ENCODE measurements around the gene ASB4.

Gene ASB4

GRCh38 chr7:95491201-95491600 lies 5.5 kb downstream of the ASB4 start:
- no peak for TF ChIP-seq HDGF (IDR thresholded peaks at IDR 0.05; ENCODE audit: borderline replicate concordance)
- TF ChIP-seq NFRKB (IDR thresholded peaks at IDR 0.05): no peak
- TF ChIP-seq TARDBP (IDR thresholded peaks at IDR 0.05): no peak
- TF ChIP-seq SUZ12 (IDR thresholded peaks at IDR 0.05): no peak
- no peak for TF ChIP-seq FOXA1 (IDR thresholded peaks at IDR 0.05)
- TF ChIP-seq BHLHE40 (IDR thresholded peaks at IDR 0.05; ENCODE audit: borderline replicate concordance): no peak
- no peak for TF ChIP-seq PKNOX1 (IDR thresholded peaks at IDR 0.05)
- TF ChIP-seq L3MBTL2 (conservative IDR thresholded peaks at IDR 0.05): no peak
- DNase-seq (ENCODE audit: extremely low spot score): no peak
- POLR2A ChIA-PET: no interaction called here
- CTCF ChIA-PET: interaction anchor here (1.4 to 2.4 kb wide), 2 partner anchors 21 to 197 kb away, joined by 6 to 9 read pairs; no protein-coding TSS in a partner anchor

GRCh38 chr7:95491634-95492314 lies 6.0 kb downstream of the ASB4 start:
- POLR2A ChIA-PET: no interaction called here
- CTCF ChIA-PET: interaction anchor here (1.4 kb wide), 1 partner anchor 20 kb away, joined by 6 read pairs; no protein-coding TSS in a partner anchor
- DNase-seq (ENCODE audit: extremely low spot score): no peak
- TF ChIP-seq SUZ12 (IDR thresholded peaks at IDR 0.05): no peak
- no peak for TF ChIP-seq SP1 (IDR thresholded peaks at IDR 0.05)

GRCh38 chr7:95493247-95493646 lies 7.5 kb downstream of the ASB4 start:
- ChIA-PET CTCF (interaction anchor here (0.6 to 0.8 kb wide), 2 partner anchors 50 to 185 kb away, joined by 3 read pairs; no protein-coding TSS in a partner anchor), POLR2A (no interaction called here)
- no peak for TF ChIP-seq ELF4 (IDR thresholded peaks at IDR 0.05)
- TF ChIP-seq L3MBTL2 (conservative IDR thresholded peaks at IDR 0.05): no peak
- no peak for TF ChIP-seq PKNOX1 (IDR thresholded peaks at IDR 0.05)
- TF ChIP-seq FOXM1 (IDR thresholded peaks at IDR 0.05; ENCODE audit: borderline replicate concordance): no peak
- TF ChIP-seq FOXK2 (IDR thresholded peaks at IDR 0.05): no peak
- no peak for TF ChIP-seq SUZ12 (IDR thresholded peaks at IDR 0.05)
- no peak for TF ChIP-seq FOXA1 (IDR thresholded peaks at IDR 0.05)
- no peak for TF ChIP-seq HDGF (IDR thresholded peaks at IDR 0.05; ENCODE audit: borderline replicate concordance)
- no peak for TF ChIP-seq BHLHE40 (IDR thresholded peaks at IDR 0.05; ENCODE audit: borderline replicate concordance)
- TF ChIP-seq ARNT (IDR thresholded peaks at IDR 0.05): no peak
- no peak for TF ChIP-seq SP1 (IDR thresholded peaks at IDR 0.05)
- no peak for TF ChIP-seq TARDBP (IDR thresholded peaks at IDR 0.05)
- DNase-seq (ENCODE audit: extremely low spot score): no peak

GRCh38 chr7:95493844-95494243 lies 8.1 kb downstream of the ASB4 start:
- ChIA-PET POLR2A (no interaction called here), CTCF (interaction anchor here (0.6 to 0.8 kb wide), 2 partner anchors 50 to 185 kb away, joined by 3 read pairs; no protein-coding TSS in a partner anchor)
- TF ChIP-seq FOXA1 (IDR thresholded peaks at IDR 0.05) (no peak), L3MBTL2 (conservative IDR thresholded peaks at IDR 0.05) (no peak), ARNT (IDR thresholded peaks at IDR 0.05) (no peak), ELF4 (IDR thresholded peaks at IDR 0.05) (no peak), BHLHE40 (IDR thresholded peaks at IDR 0.05; ENCODE audit: borderline replicate concordance) (no peak)
- DNase-seq (ENCODE audit: extremely low spot score): no peak

- no peak for DNase-seq (ENCODE audit: extremely low spot score)
- ChIA-PET CTCF (interaction anchor here (2.1 kb wide), 1 partner anchor 10 kb away, joined by 12 read pairs; no protein-coding TSS in a partner anchor), POLR2A (no interaction called here)
- TF ChIP-seq ARNT (IDR thresholded peaks at IDR 0.05): no peak
- TF ChIP-seq BHLHE40 (IDR thresholded peaks at IDR 0.05; ENCODE audit: borderline replicate concordance): no peak
Observed at GRCh38 chr7:95501261-95501832, 15.6 kb downstream of the ASB4 start.

GRCh38 chr7:95502403-95502802 lies 16.7 kb downstream of the ASB4 start:
- ChIA-PET CTCF (interaction anchor here (1.0 to 2.2 kb wide), 3 partner anchors 9 to 187 kb away, joined by 3 to 7 read pairs (median 3); no protein-coding TSS in a partner anchor), POLR2A (no interaction called here)
- no peak for TF ChIP-seq HDGF (IDR thresholded peaks at IDR 0.05; ENCODE audit: borderline replicate concordance)
- TF ChIP-seq LEF1 (IDR thresholded peaks at IDR 0.05; ENCODE audit: borderline replicate concordance): no peak
- no peak for TF ChIP-seq ARNT (IDR thresholded peaks at IDR 0.05)
- no peak for TF ChIP-seq TARDBP (IDR thresholded peaks at IDR 0.05)
- TF ChIP-seq SUZ12 (IDR thresholded peaks at IDR 0.05): no peak
- no peak for TF ChIP-seq CTBP1 (IDR thresholded peaks at IDR 0.05; ENCODE audit: borderline replicate concordance)
- TF ChIP-seq ELF4 (IDR thresholded peaks at IDR 0.05): no peak
- no peak for TF ChIP-seq FOXM1 (IDR thresholded peaks at IDR 0.05; ENCODE audit: borderline replicate concordance)
- no peak for TF ChIP-seq L3MBTL2 (conservative IDR thresholded peaks at IDR 0.05)
- no peak for TF ChIP-seq ZNF384 (IDR thresholded peaks at IDR 0.05)
- no peak for TF ChIP-seq SP1 (IDR thresholded peaks at IDR 0.05)
- no peak for TF ChIP-seq BHLHE40 (IDR thresholded peaks at IDR 0.05; ENCODE audit: borderline replicate concordance)
- no peak for TF ChIP-seq PKNOX1 (IDR thresholded peaks at IDR 0.05)
- TF ChIP-seq NFRKB (IDR thresholded peaks at IDR 0.05): no peak
- no peak for TF ChIP-seq FOXA1 (IDR thresholded peaks at IDR 0.05)
- no peak for TF ChIP-seq FOXK2 (IDR thresholded peaks at IDR 0.05)
- DNase-seq (ENCODE audit: extremely low spot score): no peak

Measured in HEK293T (cell line).